H1 (cell line): Measurements from ENCODE around the gene CELF3. TPM values are rescaled to one million over a fixed set of nuclear protein-coding genes. Genes with fewer than 3 reads are reported as not detected.

Experiments
- CTCF ChIA-PET: fragments of 300-600 bp; sonication (Branson Sonifier 250); formaldehyde crosslinking; loops from one replicate; lab custom pipeline; 2021; ENCODE audit not compliant: partially characterized antibody; lab: Charles Lee
- POLR2A ChIA-PET: fragments of 300-600 bp; sonication (Branson Sonifier 250); formaldehyde crosslinking; loops from one replicate; lab custom pipeline; 2021; ENCODE audit warnings: inconsistent platforms; ENCODE audit not compliant: partially characterized antibody; lab: Charles Lee
- DNase-seq, 2 experiments: peaks; one replicate each; pipeline versions ENCODE4 v3.0.0 to v3.0.0-alpha.2; 2010 to 2022; ENCODE audit warnings: low spot score in 2 of 2, low read depth in 1 of 2, mixed read lengths in 1 of 2
- FAIRE-seq: peaks from 2 replicates; lab custom pipeline; 2011; peaks lifted over from hg19 to GRCh38; lab: Jason Lieb, UNC
- H2AFZ ChIP-seq: 2 replicates; pipeline ENCODE4 v1.8.1; 2012; ENCODE audit warnings: low read length, inconsistent platforms
- H2AK5ac ChIP-seq: 2 replicates; pipeline ENCODE4 v1.6.1; 2013; ENCODE audit warnings: low read depth, low read length
- H2BK120ac ChIP-seq: replicated peaks from 2 replicates; pipeline ENCODE3; 2013; ENCODE audit warnings: low read depth, low read length, inconsistent platforms
- H2BK12ac ChIP-seq: 2 replicates; pipeline ENCODE4 v1.6.1; 2013; ENCODE audit warnings: low read depth, low read length
- H2BK15ac ChIP-seq: 2 replicates; pipeline ENCODE4 v1.6.1; 2013; ENCODE audit warnings: low read length
- H2BK20ac ChIP-seq: 2 replicates; pipeline ENCODE4 v1.6.1; 2013; ENCODE audit warnings: low read length
- H2BK5ac ChIP-seq: 2 replicates; pipeline ENCODE4 v1.6.1; 2013; ENCODE audit warnings: low read depth, low read length
- H3K14ac ChIP-seq: 2 replicates; pipeline ENCODE4 v1.6.1; 2013; ENCODE audit warnings: inconsistent platforms; ENCODE audit not compliant: insufficient read length
- H3K18ac ChIP-seq: 2 replicates; pipeline ENCODE4 v1.6.1; 2013; ENCODE audit warnings: low read length; ENCODE audit errors: extremely low read depth
- H3K23ac ChIP-seq: 2 replicates; pipeline ENCODE4 v1.6.1; 2013; ENCODE audit warnings: inconsistent platforms; ENCODE audit not compliant: insufficient read length
- H3K23me2 ChIP-seq: 2 replicates; pipeline ENCODE4 v1.6.1; 2013; ENCODE audit warnings: low read depth, low read length
- H3K27ac ChIP-seq: 2 replicates; pipeline ENCODE4 v1.6.1; 2011; ENCODE audit warnings: low read depth, low read length, inconsistent platforms
- H3K27me3 ChIP-seq, 4 experiments: replicated peaks in 1 of 4; 1 replicate in 1 of 4; 2 replicates in 3 of 4; pipeline versions ENCODE4 v1.6.1 to v1.8.1; 2011 to 2013; ENCODE audit warnings: low read length in 3 of 4, mild to moderate bottlenecking in 3 of 4, inconsistent platforms in 2 of 4, mixed read lengths in 2 of 4, moderate library complexity in 1 of 4; ENCODE audit not compliant: control insufficient read depth in 3 of 4, insufficient read depth in 3 of 4; ENCODE audit errors: extremely low read depth in 1 of 4
- H3K36me3 ChIP-seq, 4 experiments: 2 replicates each; pipeline versions ENCODE4 v1.6.1 to v1.8.1; 2011 to 2013; ENCODE audit warnings: mild to moderate bottlenecking in 4 of 4, low read length in 3 of 4, moderate library complexity in 2 of 4, control low read depth in 1 of 4, inconsistent platforms in 1 of 4; ENCODE audit not compliant: insufficient read depth in 4 of 4, control insufficient read depth in 2 of 4
- H3K4ac ChIP-seq: replicated peaks from 2 replicates; pipeline ENCODE3; 2013; ENCODE audit warnings: low read length, low read depth, mixed read lengths, inconsistent platforms; ENCODE audit not compliant: insufficient read length
- H3K4me1 ChIP-seq, 4 experiments: replicated peaks in 1 of 4; 1 replicate in 1 of 4; 2 replicates in 3 of 4; pipeline versions ENCODE4 v1.6.1 to v1.8.1; 2011 to 2013; ENCODE audit warnings: low read length in 3 of 4, inconsistent platforms in 2 of 4, mixed read lengths in 1 of 4; ENCODE audit not compliant: insufficient read depth in 4 of 4, control insufficient read depth in 3 of 4
- H3K4me2 ChIP-seq, 2 experiments: 2 replicates each; pipeline versions ENCODE4 v1.6.1 to v1.8.1; 2011 to 2013; ENCODE audit warnings: low read depth in 2 of 2, low read length in 2 of 2, control low read depth in 1 of 2, inconsistent platforms in 1 of 2, mild to moderate bottlenecking in 1 of 2; ENCODE audit not compliant: insufficient read depth in 1 of 2
- H3K4me3 ChIP-seq, 4 experiments: fragments of 200-600, 300-600 bp in 1 of 4; sonication (generic), shearing (Covaris generic), sonication (Bioruptor Twin) in 1 of 4; 2 replicates each; pipeline versions ENCODE4 v1.5.1 to v1.8.1; 2011 to 2016; ENCODE audit warnings: low read length in 4 of 4, low read depth in 3 of 4, control low read depth in 2 of 4, inconsistent platforms in 2 of 4, mild to moderate bottlenecking in 2 of 4, mixed read lengths in 1 of 4, moderate library complexity in 1 of 4; ENCODE audit not compliant: insufficient read depth in 2 of 4; ENCODE audit errors: extremely low read depth in 1 of 4
- H3K56ac ChIP-seq: replicated peaks from 2 replicates; pipeline ENCODE3; 2013; ENCODE audit warnings: low read depth, mild to moderate bottlenecking, mixed read lengths, low read length, inconsistent platforms; ENCODE audit not compliant: insufficient read length
- H3K79me1 ChIP-seq: 2 replicates; pipeline ENCODE4 v1.6.1; 2013; ENCODE audit warnings: low read depth, low read length, control low read depth
- H3K79me2 ChIP-seq, 2 experiments: 2 replicates each; pipeline versions ENCODE4 v1.6.1 to v1.8.1; 2012 to 2013; ENCODE audit warnings: low read length in 2 of 2, mild to moderate bottlenecking in 2 of 2, inconsistent platforms in 1 of 2; ENCODE audit not compliant: insufficient read depth in 2 of 2, control insufficient read depth in 1 of 2
- H3K9ac ChIP-seq, 4 experiments: replicated peaks in 1 of 4; 1 replicate in 1 of 4; 2 replicates in 3 of 4; pipeline versions ENCODE4 v1.6.1 to v1.8.1; 2011 to 2013; ENCODE audit warnings: low read depth in 3 of 4, low read length in 3 of 4, control low read depth in 2 of 4, mild to moderate bottlenecking in 2 of 4, moderate library complexity in 2 of 4, inconsistent platforms in 1 of 4; ENCODE audit errors: extremely low read depth in 1 of 4
- H3K9me3 ChIP-seq, 2 experiments: 2 replicates each; pipeline versions ENCODE4 v1.6.1 to v1.8.1; 2012 to 2013; ENCODE audit warnings: mild to moderate bottlenecking in 2 of 2, moderate library complexity in 2 of 2, control low read depth in 1 of 2, inconsistent platforms in 1 of 2, low read depth in 1 of 2, low read length in 1 of 2, mixed read lengths in 1 of 2; ENCODE audit not compliant: insufficient read depth in 2 of 2
- H4K20me1 ChIP-seq, 2 experiments: replicated peaks in 1 of 2; 2 replicates each; pipeline versions ENCODE3 to v1.8.1; 2011 to 2013; ENCODE audit warnings: inconsistent platforms in 2 of 2, low read length in 2 of 2, mild to moderate bottlenecking in 1 of 2; ENCODE audit not compliant: insufficient read depth in 2 of 2, control insufficient read depth in 1 of 2
- H4K5ac ChIP-seq: 2 replicates; pipeline ENCODE4 v1.6.1; 2013; ENCODE audit warnings: low read length, low read depth, mixed read lengths, inconsistent platforms; ENCODE audit not compliant: insufficient read length
- H4K8ac ChIP-seq: 2 replicates; pipeline ENCODE4 v1.8.0; 2013; ENCODE audit warnings: mild to moderate bottlenecking, moderate library complexity, low read length, inconsistent platforms; ENCODE audit not compliant: insufficient read depth; ENCODE audit errors: extremely low read depth
- H4K91ac ChIP-seq: replicated peaks from 2 replicates; pipeline ENCODE3; 2013; ENCODE audit warnings: low read length, mixed read lengths, inconsistent platforms; ENCODE audit not compliant: insufficient read length
- SP1 ChIP-seq: IDR thresholded peaks from 2 replicates; pipeline ENCODE4 v1.6.1; 2011; ENCODE audit warnings: low read depth, low read length
- SRF ChIP-seq: IDR thresholded peaks from 2 replicates; pipeline ENCODE4 v1.6.1; 2011; ENCODE audit warnings: mild to moderate bottlenecking, low read depth, low read length, moderate library complexity
- WGBS, 2 experiments: shearing (Covaris generic) in 1 of 2; methylation state at CpG; one replicate each; pipeline versions ENCODE4 v1.1.6 to v1.1.7; 2013 to 2015; ENCODE audit warnings: low lambda C conversion rate in 2 of 2, mixed read lengths in 2 of 2, inconsistent platforms in 1 of 2, low coverage in 1 of 2, missing lambda C conversion rate in 1 of 2; ENCODE audit not compliant: insufficient replicate concordance in 2 of 2, insufficient coverage in 1 of 2, insufficient read length in 1 of 2; ENCODE audit errors: extremely low coverage in 1 of 2, missing lambda C conversion rate in 1 of 2; 5-methylcytosine and 5-hydroxymethylcytosine counted together
- polyA plus RNA-seq, 7 experiments: library from polyadenylated mRNA; depleted of rRNA in 3 of 7; stranded (reverse) in 5 of 7; unstranded in 2 of 7; fragments of >200 nt in 5 of 7; fragments of 200-250 nt in 2 of 7; gene quantifications; 1 replicate in 5 of 7; 2 replicates in 1 of 7; 4 replicates in 1 of 7; pipeline versions ENCODE4 v1.2.1 to v1.2.3, GENCODE V29; 2011 to 2013; ENCODE audit warnings: missing spikeins in 2 of 7, mixed read lengths in 2 of 7
- total RNA-seq: library from RNA; stranded (reverse); fragmentation: NEBNext Ultra II Directional; extraction: Animal tissue kit (Norgen Biotek cat#: 25700); gene quantifications from 2 replicates; pipeline ENCODE4 v1.2.1, GENCODE V29; 2021

The CELF3 gene
- total and polyA plus RNA-seq, 2 of the 8 experiments (the other 6 are each of a cell fraction or from before 2014, with no cell fraction given): 0.34 to 1.2 TPM

DNA sequence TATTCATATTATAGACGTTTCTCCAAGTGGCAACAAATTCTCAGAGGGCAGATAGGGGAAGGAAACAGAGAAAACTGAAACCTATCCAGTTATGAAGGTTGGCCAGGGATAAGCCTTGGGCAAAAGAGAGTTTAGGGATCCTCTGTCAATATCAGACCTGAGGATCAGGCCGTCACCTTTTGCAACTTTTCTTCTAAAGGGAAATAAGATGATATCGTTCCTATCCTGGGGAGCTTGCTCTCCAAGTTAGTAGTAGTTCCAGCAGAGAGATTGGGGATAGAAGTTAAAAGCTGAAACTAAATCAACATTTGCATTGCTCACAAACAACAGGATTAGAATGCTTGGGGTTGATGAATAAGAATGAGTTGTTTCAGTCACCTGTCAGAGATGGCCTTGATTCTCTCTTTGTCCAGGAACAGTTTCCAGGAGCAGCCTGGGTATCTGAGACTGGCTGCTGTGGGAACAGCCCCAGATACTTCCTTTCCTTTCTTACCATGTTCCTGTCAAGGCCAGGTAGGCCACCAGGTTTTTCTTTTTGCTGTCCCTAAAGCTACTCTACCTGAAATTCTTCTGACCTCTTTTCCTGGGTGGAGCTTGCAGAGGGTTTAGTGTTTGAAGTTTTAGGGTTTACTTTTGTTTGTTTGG, 7.2 kb upstream of the CELF3 start:
- no peak for DNase-seq
- H3K27ac ChIP-seq: no peak overlapping the region
- H3K9me3 ChIP-seq: no peaks in the 10 kb centered on the region
- no peak for FAIRE-seq
- POLR2A ChIA-PET: interaction anchor here (0.6 to 1.0 kb wide), 3 partner anchors 104 to 211 kb away, joined by 3 read pairs; no protein-coding TSS in a partner anchor
- no peak overlapping the region; the same call in 1 of the 2 replicates for H2BK12ac ChIP-seq
- 65% methylated on average over 3 of the region's 3 CpGs; no CpG with 5 or more reads in 1 of the 2 experiments for WGBS, 2 experiments
- no peak overlapping the region for H3K14ac ChIP-seq
- H3K79me2 ChIP-seq: no peaks in the 10 kb centered on the region
- no peak overlapping the region for H4K5ac ChIP-seq
- no peak overlapping the region for H3K9ac ChIP-seq
- no peak overlapping the region for H2BK5ac ChIP-seq
- no peak overlapping the region for H3K23ac ChIP-seq
- no peak overlapping the region for H2BK15ac ChIP-seq
- no peaks in the 10 kb centered on the region for H3K36me3 ChIP-seq
- H3K23me2 ChIP-seq: peaks cover 4% of the 10 kb centered on the region; the same call in 1 of the 2 replicates
- no peak overlapping the region for H3K4ac ChIP-seq
- peaks cover 0 to 12% (median 7%) of the 10 kb centered on the region in 4 experiments; a peak in 6 of 7 replicates for H3K4me1 ChIP-seq
- TF ChIP-seq SP1 (0 out of 2 replicates have a peak, but pooled peaks have one; percentile 48), SRF (no peak)
- CTCF ChIA-PET: interaction anchor here (0.6 to 4.4 kb wide), 9 partner anchors 8 to 157 kb away, joined by 3 to 23 read pairs (median 3); partner anchors contain the start of gene C2CD4D
- no peak overlapping the region for H2AK5ac ChIP-seq
- H2BK20ac ChIP-seq: peak overlapping the region; percentile 87; the same call in 1 of the 2 replicates
- H3K18ac ChIP-seq: no peak overlapping the region
- 0 out of 2 replicates have a peak overlapping the region, but pooled peaks have one; percentile 10 for H2AFZ ChIP-seq
- H4K91ac ChIP-seq: no peak overlapping the region
- no peak overlapping the region for H3K56ac ChIP-seq
- peaks cover 0 to 1% of the 10 kb centered on the region in 2 experiments for H4K20me1 ChIP-seq
- no peak overlapping the region for H3K4me3 ChIP-seq
- H3K27me3 ChIP-seq: peaks cover 6 to 21% (median 17%) of the 10 kb centered on the region in 4 experiments
- H4K8ac ChIP-seq: no peak overlapping the region
- peak overlapping the region in 1 of 2 experiments; percentile 13; a peak in 2 of 4 replicates for H3K4me2 ChIP-seq
- H3K79me1 ChIP-seq: no peaks in the 10 kb centered on the region
- no peak overlapping the region for H2BK120ac ChIP-seq
